ENCODE results near the gene UBAP2.

Gene UBAP2, protein sequence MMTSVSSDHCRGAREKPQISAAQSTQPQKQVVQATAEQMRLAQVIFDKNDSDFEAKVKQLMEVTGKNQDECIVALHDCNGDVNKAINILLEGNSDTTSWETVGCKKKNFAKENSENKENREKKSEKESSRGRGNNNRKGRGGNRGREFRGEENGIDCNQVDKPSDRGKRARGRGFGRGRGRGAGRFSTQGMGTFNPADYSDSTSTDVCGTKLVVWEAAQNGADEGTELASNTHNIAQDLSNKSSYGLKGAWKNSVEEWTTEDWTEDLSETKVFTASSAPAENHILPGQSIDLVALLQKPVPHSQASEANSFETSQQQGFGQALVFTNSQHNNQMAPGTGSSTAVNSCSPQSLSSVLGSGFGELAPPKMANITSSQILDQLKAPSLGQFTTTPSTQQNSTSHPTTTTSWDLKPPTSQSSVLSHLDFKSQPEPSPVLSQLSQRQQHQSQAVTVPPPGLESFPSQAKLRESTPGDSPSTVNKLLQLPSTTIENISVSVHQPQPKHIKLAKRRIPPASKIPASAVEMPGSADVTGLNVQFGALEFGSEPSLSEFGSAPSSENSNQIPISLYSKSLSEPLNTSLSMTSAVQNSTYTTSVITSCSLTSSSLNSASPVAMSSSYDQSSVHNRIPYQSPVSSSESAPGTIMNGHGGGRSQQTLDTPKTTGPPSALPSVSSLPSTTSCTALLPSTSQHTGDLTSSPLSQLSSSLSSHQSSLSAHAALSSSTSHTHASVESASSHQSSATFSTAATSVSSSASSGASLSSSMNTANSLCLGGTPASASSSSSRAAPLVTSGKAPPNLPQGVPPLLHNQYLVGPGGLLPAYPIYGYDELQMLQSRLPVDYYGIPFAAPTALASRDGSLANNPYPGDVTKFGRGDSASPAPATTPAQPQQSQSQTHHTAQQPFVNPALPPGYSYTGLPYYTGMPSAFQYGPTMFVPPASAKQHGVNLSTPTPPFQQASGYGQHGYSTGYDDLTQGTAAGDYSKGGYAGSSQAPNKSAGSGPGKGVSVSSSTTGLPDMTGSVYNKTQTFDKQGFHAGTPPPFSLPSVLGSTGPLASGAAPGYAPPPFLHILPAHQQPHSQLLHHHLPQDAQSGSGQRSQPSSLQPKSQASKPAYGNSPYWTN
- 61.6 to 72.6 reads per million in 2 donors for total RNA-seq

DNA sequence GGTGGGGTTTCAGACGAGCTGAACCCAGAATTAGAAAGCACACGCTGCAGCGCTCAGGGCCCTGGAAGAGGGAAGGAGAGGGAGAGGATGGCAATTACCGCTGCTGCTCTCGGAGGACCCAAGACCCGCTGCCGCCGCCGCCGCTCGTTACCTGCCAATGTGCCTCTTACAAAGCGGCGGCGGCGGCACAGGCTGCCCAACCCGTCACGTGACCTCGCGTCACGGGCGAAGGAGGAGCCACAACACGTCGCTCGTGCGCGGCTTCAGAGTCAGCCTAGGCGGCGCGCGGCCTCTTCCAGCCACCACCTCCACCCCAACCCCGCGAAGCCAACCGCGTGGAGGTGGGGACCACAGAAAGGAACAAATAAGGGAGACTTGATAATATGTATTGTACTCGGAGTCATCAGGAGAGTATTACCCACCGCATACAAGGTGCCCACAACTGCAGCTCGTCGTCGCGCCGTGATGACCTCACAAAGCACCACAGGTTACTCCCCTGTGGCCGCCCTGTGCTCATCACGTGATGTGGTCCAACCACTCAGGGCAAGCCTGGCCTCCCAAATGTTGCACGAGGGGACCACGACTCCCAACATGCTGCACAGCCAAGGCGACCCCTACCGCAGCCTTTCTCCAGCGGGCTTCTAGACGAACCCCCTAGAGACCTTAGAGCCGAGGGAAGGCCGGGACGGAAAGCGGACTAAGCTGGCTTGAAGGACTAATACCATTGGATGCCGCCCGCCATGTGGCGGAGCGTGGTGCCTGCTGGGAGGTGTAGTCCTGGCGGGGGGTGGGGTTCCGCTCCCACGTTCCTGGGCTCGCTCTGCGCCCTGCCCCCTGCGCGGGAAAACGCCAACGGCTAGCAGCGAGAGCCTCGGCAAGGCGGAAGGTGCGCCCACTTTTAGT lies at the start of gene UBAP2:
Gene UBAP2 (minus strand): TSS at position 161 of the 903 bp plus-strand sequence. CDS start 31,739 bp downstream, outside the sequence.
- DNase-seq = peak; percentile 88 to 98 (median 95)

DNA sequence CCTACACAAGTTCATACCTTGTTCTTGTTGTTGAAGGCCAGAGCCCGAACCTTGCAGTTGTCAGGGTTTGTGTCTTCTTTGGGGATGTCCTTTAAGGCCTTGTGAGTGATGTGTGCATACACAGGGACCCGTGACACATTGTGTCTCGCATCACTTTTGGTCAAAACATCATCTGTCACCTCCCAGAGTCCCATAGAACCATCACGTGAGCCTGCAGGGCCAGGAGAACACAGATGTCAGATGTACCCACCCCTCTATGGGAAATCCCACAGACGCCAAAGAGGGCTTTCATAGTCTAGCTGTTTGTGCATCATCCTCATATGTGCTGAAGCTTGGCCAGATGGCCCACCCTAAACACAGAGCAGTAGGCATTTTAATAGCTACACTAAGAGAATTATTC lies 49.6 kb upstream of the UBAP2 start:
- DNase-seq = no peak

- no peak for DNase-seq
Measured at GRCh38 chr9:34097865-34098264, 49.2 kb upstream of the UBAP2 start.

- no peak for DNase-seq
Measured at GRCh38 chr9:34096751-34097150, 48.1 kb upstream of the UBAP2 start.

- DNase-seq = no peak
Measured at GRCh38 chr9:34093578-34093977, 44.9 kb upstream of the UBAP2 start.

GRCh38 chr9:34089311-34089710 lies 40.6 kb upstream of the UBAP2 start:
- DNase-seq = no peak

- no peak for DNase-seq
Measured at GRCh38 chr9:34087370-34087769, 38.7 kb upstream of the UBAP2 start.

DNA sequence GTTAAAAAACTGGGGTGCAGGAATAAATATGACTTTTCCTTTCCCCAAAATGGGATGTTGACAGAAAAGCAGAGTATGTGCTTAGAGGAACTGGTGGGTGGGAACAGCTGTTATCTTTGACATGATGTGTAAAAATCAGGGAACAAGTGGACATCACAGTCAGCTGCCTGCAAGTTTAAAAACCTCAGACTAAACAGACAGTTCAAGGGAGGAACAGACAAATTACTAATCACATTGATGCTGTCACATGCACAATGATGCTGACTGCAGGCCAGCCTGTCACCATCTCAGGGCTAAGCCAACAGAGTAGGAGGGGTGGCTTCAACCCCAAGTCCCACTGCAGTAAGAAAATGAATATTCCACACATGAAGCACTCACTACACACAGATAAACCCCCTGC lies 38.2 kb upstream of the UBAP2 start:
- no peak for DNase-seq

DNA sequence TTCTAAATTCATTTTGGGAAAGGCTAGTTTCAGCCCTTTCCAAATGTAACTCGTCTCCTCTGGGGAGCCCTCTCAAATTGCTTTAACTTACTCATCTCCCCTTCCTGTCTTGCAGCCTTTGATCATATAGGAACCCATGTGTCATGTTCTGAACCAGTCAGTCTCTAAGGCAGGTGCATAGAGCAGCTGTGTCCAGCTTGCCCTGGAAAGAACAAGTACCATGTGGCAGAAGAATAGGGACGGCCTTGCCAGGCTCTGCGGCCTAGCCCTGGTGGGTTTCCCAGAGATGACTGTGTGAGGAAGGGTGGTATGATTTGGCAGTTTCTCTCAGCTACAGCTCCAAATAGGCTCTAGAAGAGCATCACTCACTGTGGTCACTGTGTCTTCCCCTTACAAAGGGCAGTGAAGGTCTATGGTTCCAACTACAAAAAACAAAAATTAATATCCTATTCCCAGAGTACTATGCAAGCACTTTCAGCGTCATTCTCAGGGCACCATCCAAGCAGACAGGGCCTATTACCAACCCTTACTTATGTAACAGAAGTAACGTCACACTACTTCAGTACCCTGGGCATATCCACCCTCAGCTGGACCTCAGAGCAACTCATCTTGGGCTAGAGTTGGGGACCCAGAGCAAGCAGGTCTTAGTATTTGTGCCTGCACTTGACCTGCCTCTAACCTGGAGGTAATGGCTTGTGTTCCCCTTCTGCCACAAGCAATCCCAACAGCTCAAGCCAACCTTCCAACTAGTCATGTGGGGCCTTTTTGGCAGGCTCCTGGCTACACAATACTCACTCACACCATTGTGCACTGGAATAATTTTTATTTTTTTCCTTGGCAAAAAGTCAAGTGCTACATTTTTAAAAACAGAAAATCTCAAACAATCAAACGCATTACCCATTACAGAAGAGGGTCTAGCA lies 37.2 kb upstream of the UBAP2 start:
- DNase-seq = no peak

- DNase-seq = no peak
Measured at GRCh38 chr9:34084562-34084961, 35.9 kb upstream of the UBAP2 start.

GRCh38 chr9:34079181-34079580 lies 30.5 kb upstream of the UBAP2 start:
- no peak for DNase-seq

GRCh38 chr9:34072868-34073590 lies 24.3 kb upstream of the UBAP2 start:
- DNase-seq = no peak

DNA sequence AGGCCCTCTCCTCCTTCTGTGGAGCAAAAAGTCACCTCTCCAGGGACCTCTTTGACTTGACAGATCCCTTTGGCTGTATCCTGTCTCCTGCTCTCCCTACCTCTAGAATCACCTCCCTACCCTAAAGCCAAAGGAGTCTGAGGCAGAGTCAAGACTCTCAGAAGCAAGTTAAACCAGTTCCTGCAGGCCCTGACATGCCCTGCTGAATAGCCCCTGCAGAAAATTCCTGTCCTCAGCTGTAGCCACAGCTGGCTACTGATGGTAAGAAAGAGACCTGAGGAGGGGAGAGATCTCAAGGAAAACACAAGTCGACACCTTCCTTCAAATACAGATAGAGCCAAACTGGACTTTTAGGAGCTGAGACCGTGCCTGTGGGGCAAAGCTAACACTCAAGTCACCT lies 23.7 kb upstream of the UBAP2 start:
- DNase-seq = no peak

GRCh38 chr9:34070606-34071324 lies 22.1 kb upstream of the UBAP2 start:
- no peak for DNase-seq

DNA sequence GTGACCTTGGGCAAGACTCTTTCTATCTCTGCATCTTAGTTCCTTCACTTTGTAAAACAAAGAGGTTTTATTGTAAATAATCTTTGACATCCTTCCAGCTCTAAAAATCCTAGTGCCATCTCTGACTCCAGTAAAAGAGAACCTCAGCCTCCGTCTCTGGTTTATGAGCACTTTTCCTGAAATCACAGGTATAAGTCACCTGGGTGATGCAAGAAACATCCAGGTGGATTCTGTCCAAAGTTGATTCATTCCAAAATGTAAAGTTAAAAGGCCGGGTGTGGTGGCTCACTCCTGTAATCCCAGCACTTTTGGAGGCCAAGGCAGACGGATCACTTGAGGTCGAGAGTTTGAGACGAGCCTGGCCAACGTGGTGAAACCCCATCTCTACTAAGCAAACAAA lies 21.1 kb upstream of the UBAP2 start:
- DNase-seq = no peak

- no peak for DNase-seq
Measured at GRCh38 chr9:34065541-34065940, 16.9 kb upstream of the UBAP2 start.

GRCh38 chr9:34059954-34060353 lies 11.3 kb upstream of the UBAP2 start:
- DNase-seq = no peak

DNA sequence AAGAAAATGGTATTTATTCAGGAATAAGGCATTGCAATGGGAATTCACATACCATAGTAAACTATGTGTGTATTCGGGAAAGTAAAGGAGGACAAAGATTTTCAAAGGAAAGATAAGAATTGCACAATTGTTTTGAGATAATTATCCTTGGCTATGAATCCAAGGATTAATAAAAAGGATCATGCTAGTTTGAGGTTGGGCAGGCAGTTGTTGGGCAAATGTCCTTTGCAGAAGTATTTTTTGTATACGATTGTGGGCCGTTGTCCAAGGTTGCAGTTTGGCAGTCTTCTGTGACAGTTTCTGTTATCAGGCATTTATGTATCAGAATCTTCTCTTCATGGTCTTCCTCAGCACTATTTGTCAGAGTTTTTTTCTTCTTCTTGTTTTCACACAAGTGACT lies 10.6 kb upstream of the UBAP2 start:
- DNase-seq = no peak

GRCh38 chr9:34049630-34050384 lies 1.1 kb upstream of the UBAP2 start:
- no peak for DNase-seq
